H9 (cell line): Measurements from ENCODE around the gene RNPEP. TPM values are rescaled to one million over a fixed set of nuclear protein-coding genes. Genes with fewer than 3 reads are reported as not detected.

Experiments used
- DNase-seq: peaks from one replicate; pipeline ENCODE4 v3.0.0-alpha.2; 2017
- H2AFZ ChIP-seq: one replicate; pipeline ENCODE4 v1.6.1; 2013; ENCODE audit warnings: mild to moderate bottlenecking, low read length, control low read depth, moderate library complexity
- H2AK5ac ChIP-seq: 2 replicates; pipeline ENCODE4 v1.6.1; 2013; ENCODE audit warnings: low read length, control low read depth, mixed read lengths; ENCODE audit not compliant: insufficient read length
- H2BK120ac ChIP-seq: one replicate; pipeline ENCODE4 v1.6.1; 2013; ENCODE audit warnings: low read depth, mild to moderate bottlenecking, low read length, control low read depth, inconsistent platforms; ENCODE audit not compliant: poor library complexity, severe bottlenecking
- H2BK12ac ChIP-seq: 2 replicates; pipeline ENCODE4 v1.6.1; 2013; ENCODE audit warnings: low read length, control low read depth, mixed read lengths, low read depth; ENCODE audit not compliant: insufficient read length
- H2BK15ac ChIP-seq: 2 replicates; pipeline ENCODE4 v1.6.1; 2013; ENCODE audit warnings: low read depth, low read length, control low read depth
- H2BK20ac ChIP-seq: one replicate; pipeline ENCODE4 v1.6.1; 2013; ENCODE audit warnings: low read depth, mild to moderate bottlenecking, low read length, control low read depth, inconsistent platforms; ENCODE audit not compliant: poor library complexity, severe bottlenecking
- H2BK5ac ChIP-seq: 2 replicates; pipeline ENCODE4 v1.6.1; 2013; ENCODE audit warnings: low read length, control low read depth, mixed read lengths; ENCODE audit not compliant: insufficient read length
- H3K14ac ChIP-seq: 2 replicates; pipeline ENCODE4 v1.6.1; 2013; ENCODE audit warnings: low read length, control low read depth; ENCODE audit not compliant: insufficient read depth
- H3K18ac ChIP-seq: 2 replicates; pipeline ENCODE4 v1.6.1; 2013; ENCODE audit warnings: low read depth, mild to moderate bottlenecking, mixed read lengths, low read length, control low read depth; ENCODE audit not compliant: insufficient read length
- H3K23ac ChIP-seq: 2 replicates; pipeline ENCODE4 v1.6.1; 2013; ENCODE audit warnings: low read length, control low read depth, mixed read lengths, low read depth; ENCODE audit not compliant: insufficient read length
- H3K23me2 ChIP-seq: 2 replicates; pipeline ENCODE4 v1.6.1; 2013; ENCODE audit warnings: low read depth, mild to moderate bottlenecking, mixed read lengths, low read length, control low read depth; ENCODE audit not compliant: insufficient read length, poor library complexity, severe bottlenecking
- H3K27ac ChIP-seq: 2 replicates; pipeline ENCODE4 v1.5.1; 2013; ENCODE audit warnings: low read length, control low read depth, mixed read lengths, low read depth; ENCODE audit not compliant: insufficient read length
- H3K27me3 ChIP-seq: 2 replicates; pipeline ENCODE4 v1.6.1; 2013; ENCODE audit warnings: low read length, control low read depth, inconsistent platforms; ENCODE audit not compliant: insufficient read depth
- H3K4ac ChIP-seq: 2 replicates; pipeline ENCODE4 v1.6.1; 2013; ENCODE audit warnings: low read depth, mild to moderate bottlenecking, control low read depth, inconsistent platforms, low read length, moderate library complexity
- H3K4me1 ChIP-seq: 2 replicates; pipeline ENCODE4 v1.6.1; 2013; ENCODE audit warnings: low read length, control low read depth, inconsistent platforms; ENCODE audit not compliant: insufficient read depth
- H3K4me2 ChIP-seq: 2 replicates; pipeline ENCODE4 v1.6.1; 2013; ENCODE audit warnings: low read length, control low read depth, mixed read lengths; ENCODE audit not compliant: insufficient read length, insufficient read depth
- H3K56ac ChIP-seq: 2 replicates; pipeline ENCODE4 v1.6.1; 2013; ENCODE audit warnings: low read depth, mild to moderate bottlenecking, mixed read lengths, low read length, control low read depth; ENCODE audit not compliant: insufficient read length
- H3K79me1 ChIP-seq: 2 replicates; pipeline ENCODE4 v1.6.1; 2013; ENCODE audit warnings: low read depth, mild to moderate bottlenecking, moderate library complexity, low read length, control low read depth, inconsistent platforms; ENCODE audit not compliant: insufficient read depth, poor library complexity, severe bottlenecking
- H3K79me2 ChIP-seq: 2 replicates; pipeline ENCODE4 v1.6.1; 2013; ENCODE audit warnings: low read length, control low read depth, inconsistent platforms; ENCODE audit not compliant: insufficient read depth
- H3K9ac ChIP-seq: 2 replicates; pipeline ENCODE4 v1.6.1; 2013; ENCODE audit warnings: low read length, control low read depth, mixed read lengths; ENCODE audit not compliant: insufficient read length; ENCODE audit errors: extremely low read depth
- H3K9me3 ChIP-seq: one replicate; pipeline ENCODE4 v1.6.1; 2013; ENCODE audit warnings: low read depth, low read length, inconsistent platforms; ENCODE audit not compliant: control insufficient read depth
- H3T11ph ChIP-seq: one replicate; pipeline ENCODE4 v1.6.1; 2013; ENCODE audit warnings: mild to moderate bottlenecking, low read length, control low read depth, inconsistent platforms
- H4K20me1 ChIP-seq: one replicate; pipeline ENCODE4 v1.6.1; 2013; ENCODE audit not compliant: control insufficient read depth, insufficient read length, insufficient read depth
- H4K5ac ChIP-seq: 2 replicates; pipeline ENCODE4 v1.6.1; 2013; ENCODE audit warnings: low read depth, mild to moderate bottlenecking, mixed read lengths, low read length, control low read depth; ENCODE audit not compliant: insufficient read length
- H4K8ac ChIP-seq: replicated peaks from 2 replicates; pipeline ENCODE4 v1.6.1; 2013; ENCODE audit warnings: low read length, control low read depth, mixed read lengths, low read depth; ENCODE audit not compliant: insufficient read length
- H4K91ac ChIP-seq: 2 replicates; pipeline ENCODE4 v1.6.1; 2013; ENCODE audit warnings: low read depth, mild to moderate bottlenecking, moderate library complexity, mixed read lengths, low read length, control low read depth; ENCODE audit not compliant: insufficient read length
- H3K27ac Mint-ChIP-seq, 3 experiments: 2 replicates in 2 of 3; 3 replicates in 1 of 3; pipeline ENCODE4 v1.8.0; 2020 to 2021; ENCODE audit warnings: mixed read lengths in 3 of 3, mild to moderate bottlenecking in 1 of 3, moderate library complexity in 1 of 3
- H3K27me3 Mint-ChIP-seq: 2 replicates; pipeline ENCODE4 v1.8.0; 2021; ENCODE audit warnings: low read depth, mild to moderate bottlenecking, moderate library complexity, mixed read lengths
- H3K36me3 Mint-ChIP-seq, 3 experiments: 2 replicates in 2 of 3; 3 replicates in 1 of 3; pipeline ENCODE4 v1.8.0; 2020 to 2021; ENCODE audit warnings: low read depth in 3 of 3, mixed read lengths in 3 of 3; ENCODE audit not compliant: insufficient read depth in 1 of 3
- H3K4me1 Mint-ChIP-seq, 2 experiments: 2 replicates each; pipeline ENCODE4 v1.8.0; 2020; ENCODE audit warnings: mixed read lengths in 2 of 2
- H3K4me3 Mint-ChIP-seq, 2 experiments: 2 replicates in 1 of 2; 3 replicates in 1 of 2; pipeline ENCODE4 v1.8.0; 2020 to 2021; ENCODE audit warnings: mild to moderate bottlenecking in 2 of 2, mixed read lengths in 2 of 2, moderate library complexity in 1 of 2
- H3K9me3 Mint-ChIP-seq, 2 experiments: 2 replicates in 1 of 2; 3 replicates in 1 of 2; pipeline ENCODE4 v1.8.0; 2020; ENCODE audit warnings: mild to moderate bottlenecking in 2 of 2, mixed read lengths in 2 of 2, moderate library complexity in 1 of 2
- WGBS: extraction: QIAGEN DNeasy Blood & Tissue Kit; methylation state at CpG from one replicate; pipeline ENCODE4 v1.1.7; 2013; ENCODE audit warnings: missing lambda C conversion rate, low lambda C conversion rate, mixed read lengths; ENCODE audit not compliant: insufficient read length; ENCODE audit errors: extremely low coverage; 5-methylcytosine and 5-hydroxymethylcytosine counted together
- total RNA-seq: library from RNA; stranded (reverse); gene quantifications from 2 replicates; pipeline ENCODE4 v1.2.1, GENCODE V29; 2021
- TF ChIP-seq, protein P1 (sequence below): fragments of 200-600 bp; sonication (generic); conservative IDR thresholded peaks from 3 replicates; pipeline ENCODE4 v1.8.0; 2021; ENCODE audit warnings: antibody characterized with exemption, mild to moderate bottlenecking

RNPEP gene
- total RNA-seq, 1 experiment from 2014 or later, result 49.9 TPM

GRCh38 chr1:202037706-202038296, 55.4 kb downstream of the RNPEP start:
- no peak overlapping the region for H4K91ac ChIP-seq
- H3K23me2 ChIP-seq, result no peaks in the 10 kb centered on the region
- H3T11ph ChIP-seq, result no peak overlapping the region
- H3K79me1 ChIP-seq, result no peaks in the 10 kb centered on the region
- no peak overlapping the region for H4K5ac ChIP-seq
- no peaks in the 10 kb centered on the region for H3K9me3 Mint-ChIP-seq
- H3K79me2 ChIP-seq, result no peaks in the 10 kb centered on the region
- no CpG with 5 or more reads among the region's 4 CpGs for WGBS
- no peaks in the 10 kb centered on the region for H3K9me3 ChIP-seq
- H2BK12ac ChIP-seq, result no peak overlapping the region
- H2BK20ac ChIP-seq, result no peak overlapping the region
- H3K56ac ChIP-seq, result no peak overlapping the region
- TF ChIP-seq, protein P1, sequence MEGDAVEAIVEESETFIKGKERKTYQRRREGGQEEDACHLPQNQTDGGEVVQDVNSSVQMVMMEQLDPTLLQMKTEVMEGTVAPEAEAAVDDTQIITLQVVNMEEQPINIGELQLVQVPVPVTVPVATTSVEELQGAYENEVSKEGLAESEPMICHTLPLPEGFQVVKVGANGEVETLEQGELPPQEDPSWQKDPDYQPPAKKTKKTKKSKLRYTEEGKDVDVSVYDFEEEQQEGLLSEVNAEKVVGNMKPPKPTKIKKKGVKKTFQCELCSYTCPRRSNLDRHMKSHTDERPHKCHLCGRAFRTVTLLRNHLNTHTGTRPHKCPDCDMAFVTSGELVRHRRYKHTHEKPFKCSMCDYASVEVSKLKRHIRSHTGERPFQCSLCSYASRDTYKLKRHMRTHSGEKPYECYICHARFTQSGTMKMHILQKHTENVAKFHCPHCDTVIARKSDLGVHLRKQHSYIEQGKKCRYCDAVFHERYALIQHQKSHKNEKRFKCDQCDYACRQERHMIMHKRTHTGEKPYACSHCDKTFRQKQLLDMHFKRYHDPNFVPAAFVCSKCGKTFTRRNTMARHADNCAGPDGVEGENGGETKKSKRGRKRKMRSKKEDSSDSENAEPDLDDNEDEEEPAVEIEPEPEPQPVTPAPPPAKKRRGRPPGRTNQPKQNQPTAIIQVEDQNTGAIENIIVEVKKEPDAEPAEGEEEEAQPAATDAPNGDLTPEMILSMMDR, result no peak
- no peak overlapping the region for H2AK5ac ChIP-seq
- no peak overlapping the region for H3K4me3 Mint-ChIP-seq
- H3K18ac ChIP-seq, result no peak overlapping the region
- H3K4ac ChIP-seq, result no peak overlapping the region
- H3K27ac Mint-ChIP-seq, result 0 out of 7 replicates have a peak overlapping the region, but pooled peaks of 1 of the 3 experiments have one; percentile 34
- no peak overlapping the region for H3K27ac ChIP-seq
- H4K8ac ChIP-seq, result no peak overlapping the region
- H3K4me1 ChIP-seq, result no peaks in the 10 kb centered on the region; the same call in none of the 2 replicates
- no peak overlapping the region for H2BK5ac ChIP-seq
- no peak overlapping the region for H2BK15ac ChIP-seq
- H2AFZ ChIP-seq, result no peak overlapping the region
- H3K4me2 ChIP-seq, result no peak overlapping the region
- H3K9ac ChIP-seq, result no peak overlapping the region
- no peaks in the 10 kb centered on the region for H4K20me1 ChIP-seq
- no peaks in the 10 kb centered on the region for H3K36me3 Mint-ChIP-seq
- H3K23ac ChIP-seq, result no peak overlapping the region
- H3K27me3 ChIP-seq, result no peaks in the 10 kb centered on the region
- H3K4me1 Mint-ChIP-seq, result peaks cover 4 to 6% of the 10 kb centered on the region in 2 experiments; a peak in 3 of 4 replicates
- no peaks in the 10 kb centered on the region for H3K27me3 Mint-ChIP-seq
- no peak overlapping the region for H2BK120ac ChIP-seq
- no peak for DNase-seq
- H3K14ac ChIP-seq, result no peak overlapping the region
